ENCODE data around the gene HDAC4.

DNA sequence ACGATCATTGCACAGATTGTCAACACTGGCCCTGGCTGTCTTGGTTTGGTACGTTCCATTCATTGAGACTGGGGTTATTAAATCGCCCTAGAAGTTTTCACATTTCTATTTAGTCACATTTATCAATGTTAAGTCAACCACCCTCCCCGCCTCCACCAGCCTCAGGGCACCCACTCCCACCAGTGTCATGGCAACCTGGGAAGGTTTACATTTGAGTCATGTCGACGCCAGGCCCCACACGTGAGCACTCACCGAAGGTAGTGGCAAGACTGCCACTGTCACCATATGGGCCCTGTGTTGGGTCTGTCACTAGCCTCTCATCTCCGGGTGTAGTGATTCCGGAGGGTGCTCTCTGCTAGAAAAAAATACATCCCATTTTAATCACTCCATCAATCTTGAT lies 358.8 kb downstream of the HDAC4 start:
- TF ChIP-seq, protein P1, sequence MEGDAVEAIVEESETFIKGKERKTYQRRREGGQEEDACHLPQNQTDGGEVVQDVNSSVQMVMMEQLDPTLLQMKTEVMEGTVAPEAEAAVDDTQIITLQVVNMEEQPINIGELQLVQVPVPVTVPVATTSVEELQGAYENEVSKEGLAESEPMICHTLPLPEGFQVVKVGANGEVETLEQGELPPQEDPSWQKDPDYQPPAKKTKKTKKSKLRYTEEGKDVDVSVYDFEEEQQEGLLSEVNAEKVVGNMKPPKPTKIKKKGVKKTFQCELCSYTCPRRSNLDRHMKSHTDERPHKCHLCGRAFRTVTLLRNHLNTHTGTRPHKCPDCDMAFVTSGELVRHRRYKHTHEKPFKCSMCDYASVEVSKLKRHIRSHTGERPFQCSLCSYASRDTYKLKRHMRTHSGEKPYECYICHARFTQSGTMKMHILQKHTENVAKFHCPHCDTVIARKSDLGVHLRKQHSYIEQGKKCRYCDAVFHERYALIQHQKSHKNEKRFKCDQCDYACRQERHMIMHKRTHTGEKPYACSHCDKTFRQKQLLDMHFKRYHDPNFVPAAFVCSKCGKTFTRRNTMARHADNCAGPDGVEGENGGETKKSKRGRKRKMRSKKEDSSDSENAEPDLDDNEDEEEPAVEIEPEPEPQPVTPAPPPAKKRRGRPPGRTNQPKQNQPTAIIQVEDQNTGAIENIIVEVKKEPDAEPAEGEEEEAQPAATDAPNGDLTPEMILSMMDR (IDR thresholded peaks at IDR 0.05; ENCODE audit: low read depth, low read length, missing input control), result no peak
- no peak for TF ChIP-seq SP1 (IDR thresholded peaks at IDR 0.05)
- no peak for TF ChIP-seq RAD21 (IDR thresholded peaks at IDR 0.05)
- TF ChIP-seq, protein P2, sequence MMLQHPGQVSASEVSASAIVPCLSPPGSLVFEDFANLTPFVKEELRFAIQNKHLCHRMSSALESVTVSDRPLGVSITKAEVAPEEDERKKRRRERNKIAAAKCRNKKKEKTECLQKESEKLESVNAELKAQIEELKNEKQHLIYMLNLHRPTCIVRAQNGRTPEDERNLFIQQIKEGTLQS (IDR thresholded peaks at IDR 0.05), result no peak
